ENCODE measurements around the gene NOPCHAP1. TPM values are rescaled to one million over a fixed set of nuclear protein-coding genes. Genes with fewer than 3 reads are reported as not detected.

Gene NOPCHAP1
- total and polyA plus RNA-seq, 2 experiments from 2014 or later = 7.5 to 25.6 TPM

- Histone ChIP-seq H3K4me3 (no peak overlapping the region), H3K36me3 (no peaks in the 10 kb centered on the region)
- TF ChIP-seq CTCF (IDR thresholded peaks at IDR 0.05; ENCODE audit: low read depth, low read length) = no peak
Observed at GRCh38 chr12:104969343-104969742, 16.8 kb upstream of the NOPCHAP1 start.

GRCh38 chr12:104971306-104971705 is 14.8 kb upstream of the NOPCHAP1 start:
- DNase-seq (ENCODE audit: low read depth in 1 of 2, low spot score in 1 of 2) = no peak
- Histone ChIP-seq H3K27ac (no peak overlapping the region), H3K27me3 (no peaks in the 10 kb centered on the region), H3K36me3 (no peaks in the 10 kb centered on the region), H3K9me3 (ENCODE audit: low read depth) (no peaks in the 10 kb centered on the region), H3K4me3 (no peak overlapping the region), H3K4me1 (ENCODE audit: low read depth) (no peaks in the 10 kb centered on the region)
- no peak for TF ChIP-seq CTCF (IDR thresholded peaks at IDR 0.05; ENCODE audit: low read depth, low read length)

More at GRCh38 chr12:104969343-104969742, 16.8 kb upstream of the NOPCHAP1 start:
- H3K4me1 ChIP-seq (ENCODE audit: low read depth) = no peaks in the 10 kb centered on the region
- H3K27ac ChIP-seq = no peak overlapping the region
- H3K27me3 ChIP-seq = no peaks in the 10 kb centered on the region
- no peak for DNase-seq (ENCODE audit: low read depth in 1 of 2, low spot score in 1 of 2)
- H3K9me3 ChIP-seq (ENCODE audit: low read depth) = no peaks in the 10 kb centered on the region

GRCh38 chr12:104973250-104973649 is 12.9 kb upstream of the NOPCHAP1 start:
- Histone ChIP-seq H3K4me3 (no peak overlapping the region), H3K36me3 (no peaks in the 10 kb centered on the region), H3K27me3 (no peaks in the 10 kb centered on the region), H3K4me1 (ENCODE audit: low read depth) (no peaks in the 10 kb centered on the region), H3K9me3 (ENCODE audit: low read depth) (no peaks in the 10 kb centered on the region), H3K27ac (no peak overlapping the region)
- no peak for DNase-seq (ENCODE audit: low read depth in 1 of 2, low spot score in 1 of 2)
- TF ChIP-seq CTCF (IDR thresholded peaks at IDR 0.05; ENCODE audit: low read depth, low read length) = no peak

GRCh38 chr12:104974626-104975290 is 11.4 kb upstream of the NOPCHAP1 start:
- no peaks in the 10 kb centered on the region for H3K36me3 ChIP-seq
- H3K9me3 ChIP-seq (ENCODE audit: low read depth) = no peaks in the 10 kb centered on the region
- no peak for DNase-seq (ENCODE audit: low read depth in 1 of 2, low spot score in 1 of 2)
- no peak overlapping the region for H3K27ac ChIP-seq
- no peaks in the 10 kb centered on the region for H3K27me3 ChIP-seq
- H3K4me1 ChIP-seq (ENCODE audit: low read depth) = no peaks in the 10 kb centered on the region
- no peak for TF ChIP-seq CTCF (IDR thresholded peaks at IDR 0.05; ENCODE audit: low read depth, low read length)
- no peak overlapping the region for H3K4me3 ChIP-seq

GRCh38 chr12:104975587-104976343 is 10.4 kb upstream of the NOPCHAP1 start:
- Histone ChIP-seq H3K27me3 (no peaks in the 10 kb centered on the region), H3K9me3 (ENCODE audit: low read depth) (no peaks in the 10 kb centered on the region), H3K36me3 (no peaks in the 10 kb centered on the region), H3K4me1 (ENCODE audit: low read depth) (no peaks in the 10 kb centered on the region), H3K4me3 (no peak overlapping the region), H3K27ac (no peak overlapping the region)
- TF ChIP-seq CTCF (IDR thresholded peaks at IDR 0.05; ENCODE audit: low read depth, low read length) = no peak
- DNase-seq (ENCODE audit: low read depth in 1 of 2, low spot score in 1 of 2) = peak in 1 of 2 donors; percentile 61

All from cardiac muscle cell (in vitro differentiated cells and primary cell).